Islet of Langerhans (tissue), 1 donor: Measurements from ENCODE around the gene ALPG.
"Not testable (repeated sequence)": the region's sequence is repeated elsewhere in the genome, so short reads cannot be mapped to it uniquely, and the experiment has no call there.

ENCODE experiments used
- FAIRE-seq: peaks from one replicate; lab custom pipeline; 2011; peaks lifted over from hg19 to GRCh38; lab: Jason Lieb, UNC

ALPG gene

GRCh38 chr2:232406556-232407310 is at the start of gene ALPG:
TSS of gene ALPG (plus strand) at chr2:232406844. CDS start at chr2:232406895, 51 bp downstream.
- FAIRE-seq, result no peak

- FAIRE-seq, result no peak
These were observed 45.0 kb upstream of the ALPG start for GRCh38 chr2:232361646-232362045.

GRCh38 chr2:232362174-232362900 is 44.3 kb upstream of the ALPG start:
- FAIRE-seq, result no peak

GRCh38 chr2:232363064-232363783 is 43.4 kb upstream of the ALPG start:
- not testable (repeated sequence) for FAIRE-seq

- FAIRE-seq, result no peak
These were observed 42.6 kb upstream of the ALPG start for GRCh38 chr2:232363784-232364615.

- FAIRE-seq, result not testable (repeated sequence)
These were observed 41.6 kb upstream of the ALPG start for GRCh38 chr2:232364806-232365594.

GRCh38 chr2:232365621-232366321 is 40.9 kb upstream of the ALPG start:
- FAIRE-seq, result no peak

- FAIRE-seq, result not testable (repeated sequence)
These were observed 40.2 kb upstream of the ALPG start for GRCh38 chr2:232366461-232366860.

GRCh38 chr2:232367016-232367415 is 39.6 kb upstream of the ALPG start:
- no peak for FAIRE-seq

- no peak for FAIRE-seq
These were observed 38.9 kb upstream of the ALPG start for GRCh38 chr2:232367591-232368233.

- FAIRE-seq, result no peak
These were observed 38.3 kb upstream of the ALPG start for GRCh38 chr2:232368311-232368731.

- FAIRE-seq, result no peak
These were observed 37.3 kb upstream of the ALPG start for GRCh38 chr2:232369126-232369951.

GRCh38 chr2:232370007-232370406 is 36.6 kb upstream of the ALPG start:
- FAIRE-seq, result not testable (repeated sequence)

GRCh38 chr2:232372231-232373208 is 34.1 kb upstream of the ALPG start:
- FAIRE-seq, result no peak

- FAIRE-seq, result no peak
These were observed 32.3 kb upstream of the ALPG start for GRCh38 chr2:232374356-232374755.

GRCh38 chr2:232375164-232375563 is 31.5 kb upstream of the ALPG start:
- no peak for FAIRE-seq

- no peak for FAIRE-seq
These were observed 30.4 kb upstream of the ALPG start for GRCh38 chr2:232376260-232376659.

- no peak for FAIRE-seq
These were observed 29.9 kb upstream of the ALPG start for GRCh38 chr2:232376713-232377112.
